HCT116 (cell line): Measurements from ENCODE around the gene ESR1.

Experiments
- CEBPB ChIP-seq: IDR thresholded peaks from 2 replicates; pipeline ENCODE4 v1.6.1; 2012; ENCODE audit warnings: low read depth
- EZH2 ChIP-seq: fragments of 200-600 bp; sonication (generic); IDR thresholded peaks from 2 replicates; pipeline ENCODE4 v1.6.1; 2017; ENCODE audit warnings: antibody characterized with exemption, mixed run types
- FOSL1 ChIP-seq: IDR thresholded peaks from 2 replicates; pipeline ENCODE4 v1.6.1; 2012; ENCODE audit warnings: low read depth
- POLR2A ChIP-seq: IDR thresholded peaks from 2 replicates; pipeline ENCODE4 v1.7.0; 2011; ENCODE audit warnings: borderline replicate concordance; ENCODE audit not compliant: insufficient read depth, insufficient read length; ENCODE audit errors: extremely low read depth
- POLR2AphosphoS5 ChIP-seq: IDR thresholded peaks from 2 replicates; pipeline ENCODE4 v1.6.1; 2011; ENCODE audit warnings: mild to moderate bottlenecking, low read depth, low read length, moderate library complexity
- SIN3A ChIP-seq: IDR thresholded peaks from 2 replicates; pipeline ENCODE4 v1.6.1; 2012; ENCODE audit warnings: low read depth
- SP1 ChIP-seq: IDR thresholded peaks from 2 replicates; pipeline ENCODE4 v1.6.1; 2012; ENCODE audit warnings: low read depth
- TF ChIP-seq, protein P1 (sequence below), 3 experiments: fragments of 200-600 bp in 1 of 3; sonication (generic) in 1 of 3; IDR thresholded peaks in 2 of 3; conservative IDR thresholded peaks in 1 of 3; 2 replicates each; pipeline ENCODE4 v1.5.1; 2012 to 2017; ENCODE audit warnings: low read depth in 2 of 3, low read length in 2 of 3, antibody characterized with exemption in 1 of 3, borderline replicate concordance in 1 of 3, control low read depth in 1 of 3, mild to moderate bottlenecking in 1 of 3, mixed read lengths in 1 of 3, mixed run types in 1 of 3, moderate library complexity in 1 of 3; ENCODE audit not compliant: insufficient read depth in 1 of 3
- TF ChIP-seq, protein P2 (sequence below): IDR thresholded peaks from 2 replicates; pipeline ENCODE4 v1.6.1; 2012; ENCODE audit warnings: low read depth

DNA sequence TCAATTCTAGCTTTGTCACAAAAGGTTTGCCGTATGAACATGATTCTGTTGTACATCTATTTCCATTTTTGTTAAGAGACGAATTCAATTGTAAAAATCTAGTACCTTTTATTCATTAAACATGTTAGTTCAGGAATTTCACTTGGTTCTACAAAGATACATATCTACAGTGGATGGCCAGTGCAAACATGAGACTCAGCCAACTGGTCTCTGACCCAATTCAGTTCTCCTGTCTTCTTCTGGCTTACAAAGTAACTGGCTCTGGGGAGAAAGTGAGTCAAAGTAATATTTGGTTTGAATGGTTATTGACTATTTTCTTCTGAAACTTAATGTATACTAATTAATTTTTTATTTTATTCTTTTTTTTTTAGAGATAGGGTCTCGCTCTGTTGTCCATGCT is 70.0 kb downstream of the ESR1 start:
- TF ChIP-seq SIN3A (no peak), POLR2A (no peak), EZH2 (no peak), SP1 (no peak), FOSL1 (no peak), CEBPB (no peak), POLR2AphosphoS5 (no peak)
- TF ChIP-seq, protein P1, sequence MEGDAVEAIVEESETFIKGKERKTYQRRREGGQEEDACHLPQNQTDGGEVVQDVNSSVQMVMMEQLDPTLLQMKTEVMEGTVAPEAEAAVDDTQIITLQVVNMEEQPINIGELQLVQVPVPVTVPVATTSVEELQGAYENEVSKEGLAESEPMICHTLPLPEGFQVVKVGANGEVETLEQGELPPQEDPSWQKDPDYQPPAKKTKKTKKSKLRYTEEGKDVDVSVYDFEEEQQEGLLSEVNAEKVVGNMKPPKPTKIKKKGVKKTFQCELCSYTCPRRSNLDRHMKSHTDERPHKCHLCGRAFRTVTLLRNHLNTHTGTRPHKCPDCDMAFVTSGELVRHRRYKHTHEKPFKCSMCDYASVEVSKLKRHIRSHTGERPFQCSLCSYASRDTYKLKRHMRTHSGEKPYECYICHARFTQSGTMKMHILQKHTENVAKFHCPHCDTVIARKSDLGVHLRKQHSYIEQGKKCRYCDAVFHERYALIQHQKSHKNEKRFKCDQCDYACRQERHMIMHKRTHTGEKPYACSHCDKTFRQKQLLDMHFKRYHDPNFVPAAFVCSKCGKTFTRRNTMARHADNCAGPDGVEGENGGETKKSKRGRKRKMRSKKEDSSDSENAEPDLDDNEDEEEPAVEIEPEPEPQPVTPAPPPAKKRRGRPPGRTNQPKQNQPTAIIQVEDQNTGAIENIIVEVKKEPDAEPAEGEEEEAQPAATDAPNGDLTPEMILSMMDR (IDR thresholded peaks at IDR 0.05 in 2 of 3, conservative IDR thresholded peaks at IDR 0.05 in 1 of 3; ENCODE audit: borderline replicate concordance in 1 of 3, insufficient read depth in 1 of 3, low read depth in 2 of 3, low read length in 2 of 3), result no peak
- TF ChIP-seq, protein P2, sequence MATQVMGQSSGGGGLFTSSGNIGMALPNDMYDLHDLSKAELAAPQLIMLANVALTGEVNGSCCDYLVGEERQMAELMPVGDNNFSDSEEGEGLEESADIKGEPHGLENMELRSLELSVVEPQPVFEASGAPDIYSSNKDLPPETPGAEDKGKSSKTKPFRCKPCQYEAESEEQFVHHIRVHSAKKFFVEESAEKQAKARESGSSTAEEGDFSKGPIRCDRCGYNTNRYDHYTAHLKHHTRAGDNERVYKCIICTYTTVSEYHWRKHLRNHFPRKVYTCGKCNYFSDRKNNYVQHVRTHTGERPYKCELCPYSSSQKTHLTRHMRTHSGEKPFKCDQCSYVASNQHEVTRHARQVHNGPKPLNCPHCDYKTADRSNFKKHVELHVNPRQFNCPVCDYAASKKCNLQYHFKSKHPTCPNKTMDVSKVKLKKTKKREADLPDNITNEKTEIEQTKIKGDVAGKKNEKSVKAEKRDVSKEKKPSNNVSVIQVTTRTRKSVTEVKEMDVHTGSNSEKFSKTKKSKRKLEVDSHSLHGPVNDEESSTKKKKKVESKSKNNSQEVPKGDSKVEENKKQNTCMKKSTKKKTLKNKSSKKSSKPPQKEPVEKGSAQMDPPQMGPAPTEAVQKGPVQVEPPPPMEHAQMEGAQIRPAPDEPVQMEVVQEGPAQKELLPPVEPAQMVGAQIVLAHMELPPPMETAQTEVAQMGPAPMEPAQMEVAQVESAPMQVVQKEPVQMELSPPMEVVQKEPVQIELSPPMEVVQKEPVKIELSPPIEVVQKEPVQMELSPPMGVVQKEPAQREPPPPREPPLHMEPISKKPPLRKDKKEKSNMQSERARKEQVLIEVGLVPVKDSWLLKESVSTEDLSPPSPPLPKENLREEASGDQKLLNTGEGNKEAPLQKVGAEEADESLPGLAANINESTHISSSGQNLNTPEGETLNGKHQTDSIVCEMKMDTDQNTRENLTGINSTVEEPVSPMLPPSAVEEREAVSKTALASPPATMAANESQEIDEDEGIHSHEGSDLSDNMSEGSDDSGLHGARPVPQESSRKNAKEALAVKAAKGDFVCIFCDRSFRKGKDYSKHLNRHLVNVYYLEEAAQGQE, result no peak
